ENCODE measurements around the gene ZBTB20.

The ZBTB20 gene

GRCh38 chr3:114941626-114942309, 205.3 kb downstream of the ZBTB20 start:
- in situ Hi-C loops (cut with HindIII; ENCODE audit: low sequenced_read_pairs) = no loop called here

GRCh38 chr3:114939920-114940319, 207.2 kb downstream of the ZBTB20 start:
- in situ Hi-C loops (cut with HindIII; ENCODE audit: low sequenced_read_pairs) = no loop called here

- in situ Hi-C loops (cut with HindIII; ENCODE audit: low sequenced_read_pairs) = no loop called here
Measured at GRCh38 chr3:114933407-114933806, 213.7 kb downstream of the ZBTB20 start.

- in situ Hi-C loops (cut with HindIII; ENCODE audit: low sequenced_read_pairs) = no loop called here
Measured at GRCh38 chr3:114929971-114930732, 216.9 kb downstream of the ZBTB20 start.

- in situ Hi-C loops (cut with HindIII; ENCODE audit: low sequenced_read_pairs) = no loop called here
Measured at GRCh38 chr3:114928989-114929640, 218.0 kb downstream of the ZBTB20 start.

- in situ Hi-C loops (cut with HindIII; ENCODE audit: low sequenced_read_pairs) = no loop called here
Measured at GRCh38 chr3:114904633-114905032, 242.5 kb downstream of the ZBTB20 start.

- in situ Hi-C loops (cut with HindIII; ENCODE audit: low sequenced_read_pairs) = no loop called here
Measured at GRCh38 chr3:114903213-114903612, 243.9 kb downstream of the ZBTB20 start.

GRCh38 chr3:114902691-114903101, 244.4 kb downstream of the ZBTB20 start:
- in situ Hi-C loops (cut with HindIII; ENCODE audit: low sequenced_read_pairs) = no loop called here

- in situ Hi-C loops (cut with HindIII; ENCODE audit: low sequenced_read_pairs) = no loop called here
Measured at GRCh38 chr3:114900908-114901307, 246.2 kb downstream of the ZBTB20 start.

- in situ Hi-C loops (cut with HindIII; ENCODE audit: low sequenced_read_pairs) = no loop called here
Measured at GRCh38 chr3:114899186-114899931, 247.7 kb downstream of the ZBTB20 start.

- in situ Hi-C loops (cut with HindIII; ENCODE audit: low sequenced_read_pairs) = no loop called here
Measured at GRCh38 chr3:114896978-114897377, 250.1 kb downstream of the ZBTB20 start.

- in situ Hi-C loops (cut with HindIII; ENCODE audit: low sequenced_read_pairs) = no loop called here
Measured at GRCh38 chr3:114893361-114893760, 253.7 kb downstream of the ZBTB20 start.

GRCh38 chr3:114892880-114893279, 254.2 kb downstream of the ZBTB20 start:
- in situ Hi-C loops (cut with HindIII; ENCODE audit: low sequenced_read_pairs) = no loop called here

GRCh38 chr3:114892131-114892879, 254.8 kb downstream of the ZBTB20 start:
- in situ Hi-C loops (cut with HindIII; ENCODE audit: low sequenced_read_pairs) = no loop called here

GRCh38 chr3:114887806-114888205, 259.3 kb downstream of the ZBTB20 start:
- in situ Hi-C loops (cut with HindIII; ENCODE audit: low sequenced_read_pairs) = no loop called here

GRCh38 chr3:114886905-114887304, 260.2 kb downstream of the ZBTB20 start:
- in situ Hi-C loops (cut with HindIII; ENCODE audit: low sequenced_read_pairs) = no loop called here

- in situ Hi-C loops (cut with HindIII; ENCODE audit: low sequenced_read_pairs) = no loop called here
Measured at GRCh38 chr3:114884213-114884923, 262.7 kb downstream of the ZBTB20 start.

- in situ Hi-C loops (cut with HindIII; ENCODE audit: low sequenced_read_pairs) = no loop called here
Measured at GRCh38 chr3:114880078-114880477, 267.0 kb downstream of the ZBTB20 start.

- in situ Hi-C loops (cut with HindIII; ENCODE audit: low sequenced_read_pairs) = no loop called here
Measured at GRCh38 chr3:114879059-114880031, 267.7 kb downstream of the ZBTB20 start.

Measured in DLD1 (cell line).